Measurements from ENCODE around the gene ATR. TPM values are rescaled to one million over a fixed set of nuclear protein-coding genes. Genes with fewer than 3 reads are reported as not detected.
A peak's percentile ranks its signal among the peaks of the same experiment; 100 is the strongest.

The ATR gene
- total and polyA plus RNA-seq, 9 of the 15 experiments (the other 6 are each of a cell fraction or from before 2014, with no cell fraction given) = 18.0 to 37.8 (median 23.2) TPM

GRCh38 chr3:142444343-142444742 is 134.2 kb downstream of the ATR start:
- Histone ChIP-seq H3K9me3 (replicated peaks; ENCODE audit: control insufficient read depth, insufficient read depth, low read depth, low read length) (peaks cover 6% of the 10 kb centered on the region), H3K36me3 (ENCODE audit: control insufficient read depth, insufficient read depth, low read length) (peaks cover 17% of the 10 kb centered on the region), H3K9ac (ENCODE audit: insufficient read depth in 1 of 2, low read depth in 2 of 2, low read length in 2 of 2) (no peak overlapping the region), H3K27ac (ENCODE audit: extremely low read depth, low read depth, low read length) (no peak overlapping the region), H3K4me2 (ENCODE audit: insufficient read depth, low read length) (no peak overlapping the region), H3K27me3 (ENCODE audit: control insufficient read depth in 2 of 2, insufficient read depth in 2 of 2, low read length in 2 of 2) (no peaks in the 10 kb centered on the region), H2AFZ (ENCODE audit: low read depth, low read length) (no peak overlapping the region), H3K4me1 (replicated peaks in 1 of 2; ENCODE audit: control insufficient read depth in 2 of 2, insufficient read depth in 2 of 2, low read length in 2 of 2) (peaks cover 4 to 9% of the 10 kb centered on the region in 2 experiments; a peak in 3 of 5 replicates), H3K4me3 (no peak overlapping the region), H3K79me2 (ENCODE audit: control insufficient read depth, insufficient read depth, low read length) (peaks cover 76% of the 10 kb centered on the region), H3K9me1 (ENCODE audit: control insufficient read depth, insufficient read depth, low read length) (no peaks in the 10 kb centered on the region), H4K20me1 (replicated peaks; ENCODE audit: control insufficient read depth, insufficient read depth, low read length) (no peaks in the 10 kb centered on the region)
- ATAC-seq (no peak), DNase-seq (ENCODE audit: extremely low read depth in 1 of 4, low spot score in 3 of 4) (no peak), FAIRE-seq (no peak)
- BruUV-seq (replicated peaks) = no TSS peak
- in situ Hi-C loops (cut with MboI) = no loop called here
- POLR2A ChIA-PET = no interaction called here
- intact Hi-C loops (cut with micrococcal nuclease) = loop anchor here (10.0 kb wide), 1 partner anchor 550 kb away; no protein-coding TSS in a partner anchor
- WGBS (ENCODE audit: insufficient coverage, low coverage, missing lambda C conversion rate) = 97% methylated on average over 11 of the region's 11 CpGs
- TF ChIP-seq ZBTB11 (CRISPR knock-in tag; IDR thresholded peaks at IDR 0.05) = no peak
- no peak for TF ChIP-seq TAF15 (IDR thresholded peaks at IDR 0.05; ENCODE audit: low read depth, low read length)
- no peak for TF ChIP-seq CHD1 (IDR thresholded peaks at IDR 0.05; ENCODE audit: low read length)
- TF ChIP-seq RBFOX2 (IDR thresholded peaks at IDR 0.05; ENCODE audit: low read depth, low read length) = no peak
- TF ChIP-seq ZNF707 (CRISPR knock-in tag; conservative IDR thresholded peaks at IDR 0.05) = no peak
- TF ChIP-seq ZC3H4 (CRISPR knock-in tag; IDR thresholded peaks at IDR 0.05; ENCODE audit: borderline replicate concordance) = no peak
- no peak for TF ChIP-seq CHD4 (IDR thresholded peaks at IDR 0.05; ENCODE audit: insufficient read depth, insufficient replicate concordance, low read depth, low read length, poor library complexity, severe bottlenecking)
- TF ChIP-seq POLR3A (IDR thresholded peaks at IDR 0.05; ENCODE audit: borderline replicate concordance, extremely low read depth, insufficient read depth, insufficient read length) = no peak
- TF ChIP-seq IRF2 (CRISPR knock-in tag; IDR thresholded peaks at IDR 0.05) = no peak
- peak; percentile 40 to 50; a peak in 2 of 4 replicates for TF ChIP-seq TRIM24 (IDR thresholded peaks at IDR 0.05)
- TF ChIP-seq MTF1 (CRISPR knock-in tag; IDR thresholded peaks at IDR 0.05; ENCODE audit: borderline replicate concordance) = no peak
- no peak for TF ChIP-seq POLR2AphosphoS5 (IDR thresholded peaks at IDR 0.05; ENCODE audit: control insufficient read depth, insufficient read depth, low read depth, low read length)
- peak; percentile 86 for TF ChIP-seq ZKSCAN1 (IDR thresholded peaks at IDR 0.05; ENCODE audit: low read depth, low read length)
- no peak for TF ChIP-seq BRD4 (IDR thresholded peaks at IDR 0.05)
- peak; percentile 38 for TF ChIP-seq CEBPB (tag; IDR thresholded peaks at IDR 0.05)
- no peak for TF ChIP-seq CBFA2T3 (IDR thresholded peaks at IDR 0.05)
- TF ChIP-seq BMI1 (IDR thresholded peaks at IDR 0.05; ENCODE audit: low read length) = no peak
- TF ChIP-seq GTF2A2 (tag; IDR thresholded peaks at IDR 0.05) = no peak
- CTCF ChIA-PET (ENCODE audit: low intra/inter-chr PET ratio) = no interaction called here
